ENCODE data around the gene OGT.

The OGT gene

DNA sequence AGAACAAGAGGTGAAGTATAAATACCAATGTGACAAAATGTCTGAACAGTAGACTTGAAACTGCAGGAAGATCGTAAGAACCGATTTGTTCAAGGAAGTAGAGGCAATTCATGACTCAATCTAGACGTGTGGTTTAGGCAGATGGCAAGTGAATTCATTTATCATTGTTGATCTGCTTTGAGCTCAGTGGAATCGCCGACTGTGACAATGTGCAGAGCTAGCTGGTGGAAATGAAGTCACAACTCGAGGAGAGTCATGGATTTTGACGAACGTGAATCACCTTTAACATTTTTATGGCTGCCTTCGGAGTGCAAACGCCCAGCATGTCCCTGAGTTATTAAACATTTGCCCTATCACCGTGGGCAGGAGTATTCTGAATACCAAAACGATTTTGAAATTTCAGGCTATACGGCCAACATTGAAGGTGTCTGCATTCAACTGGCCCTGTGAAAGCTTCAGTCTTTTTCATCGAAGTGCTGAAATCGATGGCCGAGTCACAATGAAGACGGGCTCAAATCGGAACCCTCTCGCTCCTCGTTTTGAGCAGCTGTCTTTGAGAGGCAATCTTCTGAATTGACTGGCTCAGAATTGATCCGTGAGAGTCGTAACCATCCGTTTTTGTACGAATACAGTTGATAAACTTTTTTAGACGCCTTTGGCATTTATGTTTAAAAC is 689 bp upstream of the OGT start:
- DNase-seq (ENCODE audit: insufficient read length, low spot score) (no peak), FAIRE-seq (peak; percentile 89)
- TF ChIP-seq POLR2A (IDR thresholded peaks at IDR 0.05; ENCODE audit: low read depth, low read length) = no peak

DNA sequence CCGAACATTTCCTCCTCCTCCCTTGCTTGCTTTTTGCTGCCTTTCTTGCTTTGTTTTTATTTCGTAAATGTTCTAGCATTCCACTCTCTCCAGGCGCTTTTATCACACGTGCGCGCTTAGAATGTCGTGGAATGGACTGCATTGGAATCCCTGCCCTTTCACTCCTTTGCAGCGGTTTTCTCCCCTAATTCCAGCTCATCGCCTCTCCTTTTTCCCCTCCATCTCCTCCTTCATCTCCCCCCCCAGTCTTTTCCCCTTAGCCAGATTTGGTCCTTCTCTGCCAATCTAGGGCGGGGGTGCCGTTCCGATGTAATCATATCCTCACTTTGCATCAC is 579 bp downstream of the OGT start:
- DNase-seq (ENCODE audit: insufficient read length, low spot score) (no peak), FAIRE-seq (no peak)
- TF ChIP-seq POLR2A (IDR thresholded peaks at IDR 0.05; ENCODE audit: low read depth, low read length) = no peak

DNA sequence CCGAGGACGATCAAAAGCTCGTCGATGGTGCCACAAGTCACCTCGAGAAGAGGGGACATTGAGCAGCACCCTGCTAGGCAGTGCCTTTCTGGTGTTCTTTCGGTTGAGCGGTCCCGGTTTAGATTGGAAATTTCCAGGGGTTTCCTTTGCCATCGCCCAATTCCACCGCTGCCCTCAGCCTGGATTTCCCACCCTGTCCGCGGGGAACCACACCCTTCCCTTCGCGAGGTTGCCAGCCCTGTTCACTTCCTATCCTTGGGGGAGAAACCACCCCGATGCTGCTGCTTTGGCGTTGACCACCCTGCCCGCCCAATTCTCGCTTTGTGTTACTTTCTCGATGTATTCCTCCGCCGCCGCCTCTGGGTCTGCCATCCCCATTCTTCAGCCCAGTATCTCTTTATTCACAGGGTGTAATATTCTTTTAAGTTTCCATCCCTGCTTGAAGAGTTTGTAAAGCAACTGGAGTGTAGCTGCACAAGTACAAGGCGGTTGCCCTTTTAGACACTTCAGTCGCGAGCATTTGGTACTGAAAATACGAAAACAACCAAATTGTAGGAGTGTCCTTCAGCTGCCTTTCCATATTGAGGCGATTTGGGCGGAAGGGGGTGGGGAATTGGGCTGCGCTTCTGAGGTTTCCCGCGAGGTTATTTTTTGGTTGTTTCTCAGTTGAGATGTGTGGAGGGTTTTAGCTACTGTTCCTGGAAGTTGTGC is 1.1 kb downstream of the OGT start:
- FAIRE-seq (no peak), DNase-seq (ENCODE audit: insufficient read length, low spot score) (no peak)
- 0 out of 2 replicates have a peak, but pooled peaks have one; percentile 17 for TF ChIP-seq POLR2A (IDR thresholded peaks at IDR 0.05; ENCODE audit: low read depth, low read length)

DNA sequence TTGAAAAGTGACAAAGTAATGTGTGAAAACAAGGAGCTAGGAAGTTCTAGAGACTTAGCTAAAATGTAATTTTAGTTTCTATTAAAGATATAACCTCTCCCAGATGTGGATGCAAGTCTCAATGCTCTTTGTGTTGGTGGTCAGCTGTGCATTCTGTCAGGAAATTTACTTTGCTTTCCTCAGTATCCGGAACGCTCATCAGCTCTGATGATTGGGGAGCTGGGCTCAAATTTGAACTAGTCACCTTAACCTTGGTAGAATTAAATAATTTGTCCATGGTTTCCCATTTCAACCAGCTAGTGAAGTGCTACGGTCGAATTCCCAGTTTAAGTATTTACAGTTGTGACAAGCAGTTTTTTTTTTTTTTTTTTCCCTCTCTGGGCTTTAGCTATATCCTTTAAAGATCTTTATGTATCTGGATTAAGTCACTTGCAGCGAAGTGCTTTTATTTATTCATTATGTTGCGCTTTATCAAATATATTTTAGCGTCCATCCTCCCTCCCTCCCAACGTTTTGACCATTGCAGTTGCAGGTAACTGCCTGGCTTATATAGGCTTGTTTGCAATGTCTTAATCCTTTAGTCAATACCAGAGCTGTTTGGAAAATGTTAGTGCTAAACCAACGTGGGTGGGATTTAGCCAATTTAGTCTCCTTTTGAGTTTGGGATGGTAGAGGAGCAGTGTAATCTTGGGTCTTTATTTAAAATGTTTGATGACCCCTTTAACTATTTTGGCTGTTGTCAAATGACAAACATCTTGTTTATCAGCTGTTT is 2.1 kb downstream of the OGT start:
- FAIRE-seq (no peak), DNase-seq (ENCODE audit: insufficient read length, low spot score) (no peak)
- TF ChIP-seq POLR2A (IDR thresholded peaks at IDR 0.05; ENCODE audit: low read depth, low read length) = no peak

DNA sequence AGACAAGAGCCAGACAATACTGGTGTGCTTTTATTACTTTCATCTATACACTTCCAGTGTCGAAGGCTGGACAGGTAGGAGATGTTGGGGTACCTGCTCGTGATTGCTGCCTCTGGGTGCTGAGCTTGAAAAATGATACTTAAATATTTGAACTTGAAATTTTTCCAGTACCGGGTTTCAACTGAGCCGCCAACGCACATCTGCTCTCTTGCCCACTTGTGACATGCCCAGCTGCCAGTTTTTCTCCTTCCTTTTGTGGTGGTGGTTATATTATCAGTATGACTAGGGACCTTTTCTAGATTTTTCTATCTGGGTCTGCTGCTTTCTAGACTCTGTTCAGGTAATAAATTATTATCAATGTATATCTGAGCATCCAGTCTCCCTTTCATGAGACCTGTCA is 3.4 kb downstream of the OGT start:
- DNase-seq (ENCODE audit: insufficient read length, low spot score) (no peak), FAIRE-seq (no peak)
- no peak for TF ChIP-seq POLR2A (IDR thresholded peaks at IDR 0.05; ENCODE audit: low read depth, low read length)

DNA sequence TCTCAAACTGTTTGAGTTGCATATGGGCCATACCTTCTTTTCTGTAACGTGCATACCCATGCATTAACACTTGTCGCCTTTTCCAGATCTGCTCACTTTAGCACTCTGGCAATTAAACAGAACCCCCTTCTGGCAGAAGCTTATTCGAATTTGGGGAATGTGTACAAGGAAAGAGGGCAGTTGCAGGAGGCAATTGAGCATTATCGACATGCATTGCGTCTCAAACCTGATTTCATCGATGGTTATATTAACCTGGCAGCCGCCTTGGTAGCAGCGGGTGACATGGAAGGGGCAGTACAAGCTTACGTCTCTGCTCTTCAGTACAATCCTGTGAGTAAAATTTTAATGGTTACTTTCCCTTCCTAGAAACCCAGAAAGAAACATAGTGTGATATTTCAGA is 4.8 kb downstream of the OGT start:
- FAIRE-seq = no peak
- TF ChIP-seq POLR2A (IDR thresholded peaks at IDR 0.05; ENCODE audit: low read depth, low read length) = no peak
- DNase-seq (ENCODE audit: insufficient read length, low spot score) = no peak

DNA sequence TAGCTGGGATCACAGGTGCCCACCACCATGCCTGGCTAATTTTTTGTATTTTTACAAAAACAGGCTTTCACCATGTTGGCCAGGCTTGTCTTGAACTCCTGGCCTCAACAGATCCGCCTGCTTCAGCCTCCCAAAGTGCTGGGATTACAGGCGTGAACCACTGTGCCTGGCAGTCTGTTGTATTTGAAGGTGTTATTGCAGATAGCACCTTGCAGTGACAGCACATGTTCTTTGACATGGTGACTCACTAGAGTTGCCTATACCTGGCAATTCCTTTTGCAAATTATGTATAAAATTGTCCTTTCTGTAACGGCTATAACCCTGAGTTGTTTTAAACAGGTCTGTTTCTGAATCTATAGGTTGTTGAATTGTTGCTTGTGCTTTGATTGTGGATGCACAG is 7.9 kb downstream of the OGT start:
- no peak for TF ChIP-seq POLR2A (IDR thresholded peaks at IDR 0.05; ENCODE audit: low read depth, low read length)
- no peak for FAIRE-seq

DNA sequence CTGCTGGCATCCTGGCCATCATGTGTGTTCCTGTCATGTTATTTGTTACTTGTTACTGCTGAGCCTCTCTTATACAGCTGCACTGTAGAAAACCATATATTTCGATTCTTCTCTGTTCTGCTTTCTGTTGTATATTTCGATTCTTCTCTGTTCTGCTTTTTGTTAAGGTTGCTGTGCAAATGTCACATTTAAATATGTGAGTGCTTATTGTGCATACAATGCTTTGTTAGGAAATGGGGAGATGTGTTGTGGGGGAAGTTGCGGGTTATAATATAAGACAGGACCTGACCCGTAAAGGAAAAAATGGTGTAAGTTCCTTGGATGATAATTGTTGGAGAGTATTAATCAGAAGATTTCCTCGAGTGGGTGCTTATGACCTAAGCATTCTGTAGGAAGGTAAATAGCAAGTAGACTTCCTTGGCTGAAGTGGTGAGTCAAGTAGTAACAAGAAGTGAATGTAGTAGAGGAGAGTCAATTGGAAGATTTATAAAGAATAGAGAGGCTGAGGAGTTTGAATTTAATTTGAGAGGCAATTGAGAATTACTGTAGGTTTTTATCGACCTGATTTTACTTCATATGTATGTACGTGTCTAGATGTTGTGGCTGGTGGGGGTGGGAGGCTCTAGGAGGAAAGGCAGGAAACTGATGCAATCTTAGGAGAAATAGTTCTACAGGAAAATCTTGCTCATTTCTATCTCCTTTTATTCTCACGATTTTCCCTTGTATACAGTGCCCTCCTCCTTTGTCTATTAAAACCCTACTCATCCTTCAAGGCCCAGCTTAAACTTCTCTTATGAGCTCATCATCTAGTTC is 8.5 kb downstream of the OGT start:
- no peak for DNase-seq (ENCODE audit: insufficient read length, low spot score)
- FAIRE-seq = no peak

More for the DNA sequence above, 7.9 kb downstream of the OGT start:
- DNase-seq (ENCODE audit: insufficient read length, low spot score) = no peak

DNA sequence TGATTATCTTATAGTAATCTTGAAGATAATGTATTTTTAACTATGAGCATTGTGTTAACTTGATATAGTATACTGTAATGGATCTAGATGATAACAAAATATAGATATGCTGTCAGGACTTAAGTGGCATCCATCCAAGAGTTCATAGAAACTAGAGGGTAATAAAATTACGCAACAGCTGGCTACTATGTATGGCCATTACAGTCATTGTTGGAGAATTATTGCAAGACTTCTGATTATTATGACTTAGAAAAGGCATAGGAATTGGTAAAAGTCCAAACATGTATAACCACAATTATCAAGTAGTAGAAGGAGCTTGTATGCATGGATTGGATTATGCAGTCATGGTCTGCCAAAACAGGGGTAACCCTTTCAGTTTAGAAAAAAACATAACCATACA is 9.5 kb downstream of the OGT start:
- FAIRE-seq (no peak), DNase-seq (ENCODE audit: insufficient read length, low spot score) (no peak)
- no peak for TF ChIP-seq POLR2A (IDR thresholded peaks at IDR 0.05; ENCODE audit: low read depth, low read length)

More for the DNA sequence above, 8.5 kb downstream of the OGT start:
- no peak for TF ChIP-seq POLR2A (IDR thresholded peaks at IDR 0.05; ENCODE audit: low read depth, low read length)

DNA sequence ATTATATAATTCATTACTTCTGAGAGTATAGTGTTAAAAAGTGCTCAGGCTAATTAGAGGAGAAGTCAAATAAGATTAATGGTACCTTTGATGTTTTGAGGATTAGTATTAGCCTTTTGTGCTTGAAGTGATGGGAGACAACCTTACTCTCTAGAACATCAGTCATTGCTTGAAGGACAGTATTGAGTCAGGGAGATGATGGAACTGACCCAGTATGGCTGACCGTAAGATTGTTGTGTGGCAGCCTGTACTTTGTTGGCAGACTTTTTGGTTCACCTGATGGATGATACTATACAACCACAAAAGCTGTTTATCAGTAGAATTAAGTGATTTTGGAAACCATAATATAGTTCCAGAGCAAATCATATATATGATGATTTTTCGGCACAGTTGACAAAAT is 9.9 kb downstream of the OGT start:
- FAIRE-seq (no peak), DNase-seq (ENCODE audit: insufficient read length, low spot score) (no peak)
- no peak for TF ChIP-seq POLR2A (IDR thresholded peaks at IDR 0.05; ENCODE audit: low read depth, low read length)

DNA sequence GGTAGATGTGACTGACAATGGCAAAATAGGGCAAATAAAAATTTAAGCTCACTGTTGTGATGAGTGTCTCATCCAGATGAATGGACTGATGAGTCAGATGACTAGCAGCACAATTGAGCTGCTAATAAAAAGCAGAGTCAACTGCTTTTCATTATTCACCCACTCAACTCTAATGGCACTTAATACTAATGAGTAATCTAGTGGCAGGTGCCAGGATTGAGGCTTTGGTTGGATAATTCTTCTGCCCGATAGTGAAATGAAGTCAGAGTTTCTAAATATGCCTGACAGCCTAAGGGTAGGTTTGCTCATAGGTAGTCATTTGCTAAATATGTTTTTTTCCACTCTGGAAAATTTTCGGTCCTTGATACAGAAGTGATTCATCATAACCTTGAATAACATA is 10.4 kb downstream of the OGT start:
- DNase-seq (ENCODE audit: insufficient read length, low spot score) = no peak
- peak; percentile 93 for FAIRE-seq
- TF ChIP-seq POLR2A (IDR thresholded peaks at IDR 0.05; ENCODE audit: low read depth, low read length) = no peak

DNA sequence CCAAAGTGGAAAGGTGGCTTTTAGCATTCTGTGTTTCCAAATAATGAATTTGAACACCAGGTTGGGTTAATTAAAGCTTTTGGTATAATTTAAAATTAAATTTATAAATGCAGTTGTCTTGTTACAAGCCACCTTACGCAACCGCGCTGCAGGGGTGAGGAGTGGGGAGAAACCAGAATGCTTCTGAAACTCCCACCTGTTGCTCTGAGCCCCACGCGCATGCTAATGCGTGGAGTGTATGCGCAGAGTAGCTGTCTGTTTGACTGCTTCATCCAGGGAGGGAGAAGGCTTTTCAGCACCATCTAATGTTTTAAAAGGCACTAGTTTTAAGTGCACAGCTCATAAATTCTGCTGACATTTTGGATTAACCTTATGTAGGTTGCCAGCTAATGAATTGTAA is 12.5 kb downstream of the OGT start:
- no peak for DNase-seq (ENCODE audit: insufficient read length, low spot score)
- no peak for FAIRE-seq
- no peak for TF ChIP-seq POLR2A (IDR thresholded peaks at IDR 0.05; ENCODE audit: low read depth, low read length)

DNA sequence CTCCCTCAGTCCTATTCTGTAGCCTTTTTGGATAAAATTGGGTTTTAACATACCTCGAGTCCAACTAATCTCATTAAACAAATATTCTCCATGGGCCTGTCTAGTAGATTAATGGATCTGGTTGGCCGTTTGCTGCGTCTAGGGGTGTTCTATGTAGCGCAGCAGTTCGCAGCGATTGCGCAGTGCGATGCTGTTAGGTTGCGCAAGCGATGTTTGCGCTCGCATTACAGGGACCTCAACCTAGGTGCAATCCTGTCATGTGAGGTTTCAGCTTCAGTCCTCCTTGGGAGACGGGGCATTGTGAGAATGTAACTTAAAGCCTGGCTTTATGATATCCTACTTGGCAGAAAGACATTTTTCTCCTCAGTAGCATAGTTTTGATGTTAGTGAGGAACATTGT is 14.0 kb downstream of the OGT start:
- no peak for DNase-seq (ENCODE audit: insufficient read length, low spot score)
- TF ChIP-seq POLR2A (IDR thresholded peaks at IDR 0.05; ENCODE audit: low read depth, low read length) = no peak
- FAIRE-seq = no peak

DNA sequence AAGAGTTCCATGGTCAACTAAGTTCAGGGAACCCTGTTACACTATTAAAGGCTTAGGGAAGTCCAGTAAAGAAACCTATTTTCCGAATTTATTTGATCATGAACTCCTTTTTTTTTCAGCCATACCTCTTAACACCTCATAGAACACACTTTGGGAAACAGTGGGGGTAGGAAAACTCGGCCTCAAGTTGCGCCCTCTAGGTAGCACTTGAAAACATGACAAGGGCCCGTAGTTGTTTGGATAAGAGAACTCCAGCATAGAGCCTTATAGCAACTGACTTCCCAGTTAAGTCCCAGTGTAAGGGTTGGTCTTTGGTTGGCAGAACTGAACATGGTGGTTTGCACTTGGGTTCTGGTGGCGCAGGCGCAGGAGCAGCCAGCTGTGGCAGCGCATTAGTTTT is 14.4 kb downstream of the OGT start:
- TF ChIP-seq POLR2A (IDR thresholded peaks at IDR 0.05; ENCODE audit: low read depth, low read length) = no peak
- FAIRE-seq (no peak), DNase-seq (ENCODE audit: insufficient read length, low spot score) (no peak)

Measured in H54 (cell line).